ENCODE results near the gene CACNB2.
"Not testable (repeated sequence)": the region's sequence is repeated elsewhere in the genome, so short reads cannot be mapped to it uniquely, and the experiment has no call there.

CACNB2 gene

GRCh38 chr10:18401416-18402195, 261.4 kb downstream of the CACNB2 start:
- no peak for DNase-seq (ENCODE audit: low read depth in 3 of 3)

GRCh38 chr10:18402853-18403252, 262.6 kb downstream of the CACNB2 start:
- DNase-seq (ENCODE audit: low read depth in 3 of 3): no peak

- DNase-seq (ENCODE audit: low read depth in 3 of 3): no peak
These were observed 264.3 kb downstream of the CACNB2 start for GRCh38 chr10:18404530-18404929.

- no peak for DNase-seq (ENCODE audit: low read depth in 3 of 3)
These were observed 265.9 kb downstream of the CACNB2 start for GRCh38 chr10:18406136-18406535.

GRCh38 chr10:18409599-18410397, 269.6 kb downstream of the CACNB2 start:
- no peak for DNase-seq (ENCODE audit: low read depth in 3 of 3)

- no peak for DNase-seq (ENCODE audit: low read depth in 3 of 3)
These were observed 273.8 kb downstream of the CACNB2 start for GRCh38 chr10:18414061-18414460.

GRCh38 chr10:18417950-18418527, 277.8 kb downstream of the CACNB2 start:
- DNase-seq (ENCODE audit: low read depth in 3 of 3): no peak

- DNase-seq (ENCODE audit: low read depth in 3 of 3): no peak
These were observed 278.5 kb downstream of the CACNB2 start for GRCh38 chr10:18418541-18419215.

- DNase-seq (ENCODE audit: low read depth in 3 of 3): no peak
These were observed 279.7 kb downstream of the CACNB2 start for GRCh38 chr10:18419945-18420344.

- no peak for DNase-seq (ENCODE audit: low read depth in 3 of 3)
These were observed 281.6 kb downstream of the CACNB2 start for GRCh38 chr10:18421726-18422293.

- DNase-seq (ENCODE audit: low read depth in 3 of 3): no peak
These were observed 282.9 kb downstream of the CACNB2 start for GRCh38 chr10:18423058-18423637.

GRCh38 chr10:18424200-18424599, 284.0 kb downstream of the CACNB2 start:
- no peak for DNase-seq (ENCODE audit: low read depth in 3 of 3)

- no peak for DNase-seq (ENCODE audit: low read depth in 3 of 3)
These were observed 289.1 kb downstream of the CACNB2 start for GRCh38 chr10:18429335-18429734.

GRCh38 chr10:18436902-18437301, 296.7 kb downstream of the CACNB2 start:
- no peak for DNase-seq (ENCODE audit: low read depth in 3 of 3)

GRCh38 chr10:18437486-18437885, 297.3 kb downstream of the CACNB2 start:
- no peak for DNase-seq (ENCODE audit: low read depth in 3 of 3)

- DNase-seq (ENCODE audit: low read depth in 3 of 3): no peak
These were observed 298.3 kb downstream of the CACNB2 start for GRCh38 chr10:18438361-18439126.

- no peak for DNase-seq (ENCODE audit: low read depth in 3 of 3)
These were observed 299.4 kb downstream of the CACNB2 start for GRCh38 chr10:18439601-18440000.

GRCh38 chr10:18445635-18446034, 305.4 kb downstream of the CACNB2 start:
- not testable (repeated sequence) for DNase-seq (ENCODE audit: low read depth in 3 of 3)

GRCh38 chr10:18446205-18446604, 306.0 kb downstream of the CACNB2 start:
- no peak for DNase-seq (ENCODE audit: low read depth in 3 of 3)

GRCh38 chr10:18449611-18450026, 309.4 kb downstream of the CACNB2 start:
- DNase-seq (ENCODE audit: low read depth in 3 of 3): no peak

GRCh38 chr10:18450298-18450697, 310.1 kb downstream of the CACNB2 start:
- no peak for DNase-seq (ENCODE audit: low read depth in 3 of 3)
